NCI-H1436 treated with DMSO at 0.1 percent for 48 hours (cell line): ENCODE data around the gene PACRG.

ENCODE experiments used
- DNase-seq: peaks from one replicate; lab custom pipeline; 2025; lab: John Stamatoyannopoulos, UW

The PACRG gene

DNA sequence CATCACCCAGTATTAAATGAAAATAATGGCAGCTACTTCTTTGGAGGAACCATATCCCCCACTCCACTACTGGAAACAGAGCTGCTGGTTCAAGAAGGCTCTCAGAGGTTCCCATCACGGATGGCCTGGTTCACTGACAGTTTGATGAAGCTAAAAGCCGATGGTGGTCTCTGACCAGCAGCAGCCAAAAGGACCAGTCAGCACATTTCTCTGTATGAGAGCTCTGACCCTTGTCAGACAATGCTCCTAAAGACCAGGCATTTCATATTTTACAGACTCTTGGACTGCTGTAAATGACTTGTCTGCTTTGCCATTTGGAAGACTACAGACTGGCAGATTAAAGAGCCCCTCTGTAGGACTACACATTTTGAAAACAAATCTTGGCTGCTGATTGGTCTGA is 16.8 kb upstream of the PACRG start:
- no peak for DNase-seq

- DNase-seq = no peak
These were observed 16.4 kb upstream of the PACRG start for GRCh38 chr6:162711376-162711775.

DNA sequence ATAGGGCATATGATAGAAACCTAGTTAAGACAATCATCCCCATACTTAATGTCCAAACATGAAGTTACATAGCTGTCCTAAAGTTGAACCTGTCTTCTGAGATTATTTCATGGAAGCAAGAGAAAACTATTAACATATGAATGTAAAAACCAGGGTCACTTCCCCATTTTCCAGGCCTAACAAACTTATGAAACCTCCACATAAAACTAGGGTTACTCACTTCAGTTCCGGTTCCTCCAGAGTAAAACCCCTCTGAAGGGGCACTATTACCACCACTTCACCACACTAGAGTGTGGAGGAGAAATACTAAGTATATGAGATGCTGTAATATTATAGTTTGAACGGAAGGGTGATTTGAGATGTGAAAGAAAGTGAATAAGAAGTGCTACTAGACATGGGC is 15.1 kb upstream of the PACRG start:
- DNase-seq = no peak

DNA sequence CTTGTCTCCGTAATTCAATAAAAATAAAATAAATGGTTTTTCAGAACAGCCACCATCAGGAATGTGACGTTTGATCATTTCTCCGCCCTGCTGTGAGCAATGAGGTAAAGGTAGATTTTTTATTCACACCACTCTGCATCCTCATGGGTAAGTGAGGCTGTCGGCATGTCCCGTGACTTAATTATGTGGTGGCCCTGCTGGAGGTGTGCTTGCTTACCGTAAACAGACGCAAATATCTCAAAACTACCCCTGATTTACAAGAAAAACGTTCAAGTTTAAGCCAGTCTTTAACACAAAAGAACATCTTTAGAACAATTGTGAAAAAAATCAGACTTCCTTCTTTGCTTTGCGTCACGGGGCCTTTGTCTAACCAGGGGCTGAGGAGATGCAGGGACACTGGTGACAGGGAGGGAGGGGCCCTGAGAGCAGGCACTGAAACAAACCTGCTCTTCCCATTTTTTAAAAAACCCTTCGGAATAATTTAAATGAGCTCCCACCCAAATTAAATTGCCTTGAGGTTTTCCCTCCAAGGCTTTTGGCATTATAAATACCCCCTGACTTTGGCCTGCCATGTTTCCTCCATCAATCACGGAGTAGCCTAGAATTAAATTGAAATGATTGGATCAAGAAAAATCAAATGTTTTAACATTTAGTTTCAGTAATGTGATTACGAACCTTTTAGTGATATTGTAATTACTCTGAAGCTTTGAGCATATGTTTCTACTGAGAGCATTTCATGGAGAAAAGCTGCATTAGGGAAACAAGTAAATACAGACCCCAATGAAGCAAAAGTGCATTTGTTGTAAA is 13.6 kb upstream of the PACRG start:
- no peak for DNase-seq

DNA sequence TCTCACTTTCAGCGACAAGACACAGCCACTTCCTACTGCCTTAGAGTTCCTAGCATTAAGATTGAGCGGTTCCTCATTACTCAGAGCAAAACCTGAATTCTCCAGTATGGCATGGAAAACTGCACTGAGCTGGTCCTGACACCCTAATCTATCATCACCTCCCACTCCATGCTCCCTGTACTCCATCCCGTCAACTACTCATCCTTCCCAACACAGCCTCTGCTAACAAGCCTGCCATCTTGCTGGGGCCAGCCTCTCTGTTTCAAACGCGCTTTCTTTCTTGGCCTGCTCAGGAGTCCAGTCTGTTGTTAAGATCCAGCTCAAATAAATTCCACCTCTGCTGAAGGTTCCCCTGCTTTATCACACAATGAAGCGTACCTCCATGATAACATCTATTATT is 12.2 kb upstream of the PACRG start:
- no peak for DNase-seq

DNA sequence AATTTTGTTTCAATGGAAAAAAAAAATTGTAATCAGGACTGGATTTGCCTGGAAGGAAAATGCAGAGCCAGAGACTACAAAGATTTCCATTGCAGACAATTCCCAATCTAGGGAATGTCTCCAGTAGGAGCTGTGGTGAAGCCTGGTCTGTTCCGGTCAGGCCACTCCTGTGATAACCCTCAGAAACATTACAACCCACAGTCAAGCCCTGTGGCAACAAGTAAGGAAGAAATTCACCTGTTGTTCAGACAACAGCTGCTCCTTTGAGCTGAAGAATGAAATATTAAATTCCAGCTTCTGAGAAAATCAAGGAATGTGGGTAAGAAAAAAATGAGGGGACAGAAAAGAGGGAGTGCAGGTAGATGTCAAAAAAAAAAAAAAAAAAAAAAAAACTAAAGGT is 8.2 kb upstream of the PACRG start:
- no peak for DNase-seq

DNA sequence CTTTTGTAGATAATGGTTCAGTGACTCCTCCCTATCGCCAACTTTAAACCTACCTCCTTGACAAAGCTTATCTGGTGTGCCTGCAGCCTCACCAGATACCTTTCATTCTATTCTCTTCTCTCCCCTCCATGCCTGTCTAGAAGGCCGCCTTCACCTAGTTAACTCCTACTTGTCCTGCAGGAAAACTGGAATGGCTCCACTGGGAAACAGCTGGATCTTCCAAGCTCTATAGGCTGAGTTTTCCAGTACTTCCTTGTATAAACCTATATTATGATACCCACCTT is 6.4 kb upstream of the PACRG start:
- DNase-seq = no peak

DNA sequence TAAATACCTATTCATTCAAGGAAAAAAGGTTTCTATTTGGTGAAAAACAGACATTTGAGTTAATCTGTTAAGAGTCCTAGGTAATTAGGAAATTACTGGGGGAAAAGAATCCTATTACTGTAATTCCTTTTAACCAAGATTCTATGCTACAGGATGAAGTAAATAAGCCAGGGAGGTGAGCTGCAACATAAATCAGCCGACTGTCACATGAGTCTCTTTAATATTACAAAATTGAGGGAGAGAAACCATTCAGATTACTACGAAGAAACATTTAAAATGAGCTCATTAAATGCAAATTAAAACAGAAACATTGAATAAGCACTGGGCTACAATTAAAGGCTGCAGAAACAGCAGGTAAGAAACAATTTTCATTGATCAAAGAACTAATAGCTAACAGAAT is 5.5 kb upstream of the PACRG start:
- DNase-seq = no peak

GRCh38 chr6:162722633-162723032 is 5.1 kb upstream of the PACRG start:
- DNase-seq = no peak

- no peak for DNase-seq
These were observed 840 bp upstream of the PACRG start for GRCh38 chr6:162726947-162727321.

- no peak for DNase-seq
These were observed 423 bp downstream of the PACRG start for GRCh38 chr6:162728197-162728596.

DNA sequence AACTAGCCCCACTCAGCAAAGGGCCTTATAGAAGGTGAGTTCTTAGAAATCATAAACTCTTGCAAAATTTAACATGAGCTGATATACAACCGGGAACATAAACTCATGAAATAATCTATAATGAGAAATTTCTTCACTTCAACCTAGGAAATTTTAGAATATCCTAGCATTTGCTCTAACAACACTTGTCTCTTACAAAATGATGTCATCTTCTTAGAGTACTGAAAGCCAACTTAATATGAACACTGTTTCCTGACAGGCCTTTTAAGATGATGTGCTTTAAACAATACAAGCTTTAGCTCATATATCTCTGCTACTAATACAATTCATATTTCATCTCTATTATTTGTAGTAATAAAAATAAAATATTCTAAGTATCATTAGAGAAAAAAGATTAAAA is 932 bp downstream of the PACRG start:
- no peak for DNase-seq

GRCh38 chr6:162730502-162730901 is 2.7 kb downstream of the PACRG start:
- no peak for DNase-seq

GRCh38 chr6:162733489-162733888 is 5.7 kb downstream of the PACRG start:
- no peak for DNase-seq

GRCh38 chr6:162736961-162737360 is 9.2 kb downstream of the PACRG start:
- DNase-seq = no peak

- DNase-seq = no peak
These were observed 23.0 kb downstream of the PACRG start for GRCh38 chr6:162750776-162751175.

GRCh38 chr6:162751211-162751859 is 23.6 kb downstream of the PACRG start:
- no peak for DNase-seq

DNA sequence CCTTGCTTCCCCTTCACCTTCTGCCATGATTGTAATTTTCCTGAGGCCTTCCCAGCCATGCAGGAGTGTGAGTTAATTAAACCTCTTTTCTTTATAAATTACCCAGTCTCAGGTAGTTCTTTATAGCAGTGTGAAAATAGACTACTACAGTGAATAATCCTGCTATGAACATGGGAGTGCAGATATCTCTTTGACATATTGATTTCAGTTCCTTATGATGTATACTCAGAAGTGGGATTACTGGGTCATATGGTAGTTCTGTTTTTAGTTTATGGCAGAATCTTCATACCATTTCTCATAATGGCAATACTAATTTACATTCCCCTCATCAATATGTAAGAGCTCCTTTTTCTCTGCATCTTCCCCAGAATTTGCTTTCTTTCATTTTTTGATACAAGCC is 26.0 kb downstream of the PACRG start:
- no peak for DNase-seq

DNA sequence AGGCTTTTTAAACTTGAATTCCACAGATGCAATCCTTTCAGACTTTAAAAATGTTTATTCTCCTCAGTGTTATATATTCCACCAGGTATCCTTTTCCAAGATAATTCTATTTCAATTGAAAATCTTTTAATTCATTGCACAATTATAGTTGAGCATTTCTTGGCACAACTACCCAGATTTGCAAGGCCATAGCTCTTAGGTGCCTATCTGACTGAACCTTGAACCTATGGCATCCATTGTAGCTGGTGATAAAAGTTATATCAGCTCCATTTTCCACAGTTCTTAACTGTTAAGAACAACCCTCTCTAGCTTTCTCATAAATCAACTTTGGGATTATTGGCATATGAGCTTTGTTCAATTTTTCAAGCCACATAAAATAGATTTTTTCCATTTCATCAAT is 42.4 kb downstream of the PACRG start:
- no peak for DNase-seq

DNA sequence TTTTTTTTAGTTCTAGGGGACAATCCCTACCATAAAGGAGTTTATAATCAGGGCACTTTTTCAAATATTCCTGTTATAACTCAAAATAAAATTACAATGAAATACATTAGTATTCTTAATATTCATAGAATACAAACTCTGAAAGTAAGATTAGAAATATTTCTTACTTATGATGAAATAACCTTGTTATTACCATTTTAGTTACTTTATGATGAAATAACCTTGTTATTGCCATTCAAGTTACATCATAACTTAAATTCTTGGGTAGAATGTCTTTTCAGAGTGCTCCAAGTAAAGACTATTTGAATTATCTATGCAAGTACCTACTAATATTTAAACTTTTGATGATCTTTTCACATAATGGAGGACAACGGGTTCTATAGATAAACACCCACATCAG is 43.2 kb downstream of the PACRG start:
- no peak for DNase-seq

DNA sequence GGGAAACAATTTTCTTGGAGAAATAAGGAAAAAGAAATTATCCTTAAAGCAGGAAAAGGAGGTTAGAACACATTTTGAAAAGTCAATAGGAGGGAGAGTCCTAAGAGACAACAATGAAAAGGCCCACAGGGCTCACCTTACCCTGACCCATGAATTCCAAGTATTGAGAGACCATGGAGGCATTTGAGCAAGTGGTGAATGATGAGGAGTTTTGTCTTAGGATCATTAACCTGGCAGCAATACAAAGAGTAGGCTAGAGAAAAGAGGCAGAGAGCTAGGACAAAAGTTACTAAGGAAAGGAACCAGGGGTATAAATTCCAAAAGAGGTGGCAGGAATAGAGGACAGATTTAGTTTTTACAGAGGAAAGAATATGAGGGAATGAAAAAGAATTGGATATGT is 44.7 kb downstream of the PACRG start:
- DNase-seq = no peak

GRCh38 chr6:162773996-162774395 is 46.2 kb downstream of the PACRG start:
- DNase-seq = no peak

- DNase-seq = no peak
These were observed 49.3 kb downstream of the PACRG start for GRCh38 chr6:162777091-162777490.

DNA sequence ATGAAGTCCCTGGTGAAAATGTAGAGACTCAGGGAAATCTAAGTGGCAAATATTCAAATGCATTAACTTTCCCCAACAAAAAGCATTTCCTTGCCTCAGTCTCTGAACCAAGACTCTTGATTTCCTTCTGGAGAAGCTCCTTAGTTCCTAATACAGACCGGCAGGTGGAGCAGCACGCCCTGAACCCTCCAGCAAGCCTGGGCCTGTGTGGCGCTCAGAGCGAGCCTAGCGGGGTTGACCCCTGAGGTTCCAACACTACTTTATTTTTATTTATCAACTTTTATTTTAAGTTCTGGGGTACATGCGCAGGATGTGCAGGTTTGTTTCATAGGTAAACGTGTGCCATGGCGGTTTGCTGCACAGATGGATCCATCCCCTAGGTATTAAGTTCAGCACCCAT is 50.8 kb downstream of the PACRG start:
- no peak for DNase-seq
